ENCODE results near the gene LST1. TPM values are rescaled to one million over a fixed set of nuclear protein-coding genes. Genes with fewer than 3 reads are reported as not detected.

LST1 gene
- total RNA-seq, 3 donors from 2014 or later (not counting 1 experiment from before 2014, with no cell fraction given), result 25.4 to 120 (median 50.5) TPM

DNA sequence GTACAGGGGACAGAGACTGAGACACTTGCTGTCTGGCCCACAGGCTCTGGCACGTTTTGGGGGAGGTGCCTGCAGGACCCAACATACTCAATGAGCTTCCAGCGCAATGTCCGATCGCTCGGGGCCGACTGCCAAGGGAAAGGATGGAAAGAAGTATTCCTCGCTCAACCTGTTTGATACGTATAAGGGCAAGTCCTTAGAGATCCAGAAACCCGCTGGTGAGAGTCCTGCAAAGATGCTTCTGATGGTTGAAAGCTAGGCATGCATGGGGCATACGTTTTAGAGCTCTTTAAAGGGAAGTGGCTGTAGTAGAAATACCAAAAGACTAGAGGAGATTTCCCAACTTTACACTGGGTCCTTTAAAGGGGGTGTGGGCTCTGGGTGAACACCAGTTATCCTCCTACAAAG is 36.6 kb downstream of the LST1 start:
- intact Hi-C loops (cut with micrococcal nuclease), result loop anchor here (5.0 kb wide), 1 partner anchor 115 kb away; the partner anchor contains the start of gene CLIC1
- no peak for ATAC-seq

DNA sequence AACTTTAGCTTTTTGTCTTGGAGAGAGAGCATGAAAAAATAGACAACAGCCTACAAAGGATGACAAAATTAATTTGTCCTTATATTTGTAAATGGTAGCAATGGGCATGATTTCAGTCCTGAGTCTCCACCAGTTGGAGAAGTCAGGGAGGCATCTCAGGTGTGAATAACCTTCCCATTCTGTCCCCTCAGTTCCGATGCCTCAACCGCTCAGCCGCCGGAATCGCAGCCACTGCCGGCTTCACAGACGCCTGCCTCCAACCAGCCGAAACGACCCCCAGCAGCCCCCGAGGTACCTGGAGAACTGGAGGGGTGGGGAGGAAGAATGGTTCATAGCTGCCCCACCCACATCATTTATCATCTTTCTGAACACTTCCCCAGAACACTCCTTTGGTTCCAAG is 38.0 kb downstream of the LST1 start:
- no peaks in the 10 kb centered on the region for H3K9me3 Mint-ChIP-seq
- peaks cover 51% of the 10 kb centered on the region for H3K36me3 ChIP-seq (ENCODE audit: control insufficient read depth, insufficient read depth, low read length)
- H3K27ac Mint-ChIP-seq, result no peak overlapping the region
- H3K4me3 ChIP-seq (ENCODE audit: low read length), result no peak overlapping the region
- H3K27ac ChIP-seq (ENCODE audit: low read length), result no peak overlapping the region
- WGBS (ENCODE audit: insufficient coverage), result 100% methylated on average over 5 of the region's 10 CpGs
- peaks cover 24% of the 10 kb centered on the region for H3K36me3 Mint-ChIP-seq
- intact Hi-C loops (cut with micrococcal nuclease), result loop anchor here (5.0 kb wide), 1 partner anchor 113 kb away; the partner anchor contains the start of gene CLIC1
- ATAC-seq (no peak), DNase-seq (no peak)
- TF ChIP-seq, protein P1, sequence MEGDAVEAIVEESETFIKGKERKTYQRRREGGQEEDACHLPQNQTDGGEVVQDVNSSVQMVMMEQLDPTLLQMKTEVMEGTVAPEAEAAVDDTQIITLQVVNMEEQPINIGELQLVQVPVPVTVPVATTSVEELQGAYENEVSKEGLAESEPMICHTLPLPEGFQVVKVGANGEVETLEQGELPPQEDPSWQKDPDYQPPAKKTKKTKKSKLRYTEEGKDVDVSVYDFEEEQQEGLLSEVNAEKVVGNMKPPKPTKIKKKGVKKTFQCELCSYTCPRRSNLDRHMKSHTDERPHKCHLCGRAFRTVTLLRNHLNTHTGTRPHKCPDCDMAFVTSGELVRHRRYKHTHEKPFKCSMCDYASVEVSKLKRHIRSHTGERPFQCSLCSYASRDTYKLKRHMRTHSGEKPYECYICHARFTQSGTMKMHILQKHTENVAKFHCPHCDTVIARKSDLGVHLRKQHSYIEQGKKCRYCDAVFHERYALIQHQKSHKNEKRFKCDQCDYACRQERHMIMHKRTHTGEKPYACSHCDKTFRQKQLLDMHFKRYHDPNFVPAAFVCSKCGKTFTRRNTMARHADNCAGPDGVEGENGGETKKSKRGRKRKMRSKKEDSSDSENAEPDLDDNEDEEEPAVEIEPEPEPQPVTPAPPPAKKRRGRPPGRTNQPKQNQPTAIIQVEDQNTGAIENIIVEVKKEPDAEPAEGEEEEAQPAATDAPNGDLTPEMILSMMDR (IDR thresholded peaks at IDR 0.05), result no peak
- peaks cover 26 to 34% of the 10 kb centered on the region in 2 donors for H3K4me1 Mint-ChIP-seq
- H3K27me3 Mint-ChIP-seq (ENCODE audit: low read depth in 2 of 2), result no peaks in the 10 kb centered on the region
- H3K4me3 Mint-ChIP-seq, result no peak overlapping the region
- H3K27me3 ChIP-seq (ENCODE audit: control insufficient read depth, insufficient read depth, low read length), result no peaks in the 10 kb centered on the region
- H3K9me3 ChIP-seq (ENCODE audit: control insufficient read depth, insufficient read depth, low read length), result no peaks in the 10 kb centered on the region
- peaks cover 15% of the 10 kb centered on the region for H3K4me1 ChIP-seq (ENCODE audit: control insufficient read depth, insufficient read depth, low read length)

More for the DNA sequence above, 36.6 kb downstream of the LST1 start:
- Mint-ChIP-seq H3K36me3 (peaks cover 21% of the 10 kb centered on the region), H3K27me3 (ENCODE audit: low read depth in 2 of 2) (no peaks in the 10 kb centered on the region), H3K27ac (peak overlapping the region; percentile 92 to 95), H3K4me3 (peak overlapping the region; percentile 92), H3K9me3 (no peaks in the 10 kb centered on the region), H3K4me1 (peaks cover 25 to 34% of the 10 kb centered on the region in 2 donors)
- H3K27me3 ChIP-seq (ENCODE audit: control insufficient read depth, insufficient read depth, low read length), result no peaks in the 10 kb centered on the region
- TF ChIP-seq, protein P1 (IDR thresholded peaks at IDR 0.05), result no peak
- peaks cover 40% of the 10 kb centered on the region for H3K36me3 ChIP-seq (ENCODE audit: control insufficient read depth, insufficient read depth, low read length)
- H3K9me3 ChIP-seq (ENCODE audit: control insufficient read depth, insufficient read depth, low read length), result no peaks in the 10 kb centered on the region
- H3K27ac ChIP-seq (ENCODE audit: low read length), result no peak overlapping the region
- 84% methylated on average over 10 of the region's 10 CpGs for WGBS (ENCODE audit: insufficient coverage)
- DNase-seq, result no peak
- no peak overlapping the region for H3K4me3 ChIP-seq (ENCODE audit: low read length)
- peaks cover 15% of the 10 kb centered on the region for H3K4me1 ChIP-seq (ENCODE audit: control insufficient read depth, insufficient read depth, low read length)

DNA sequence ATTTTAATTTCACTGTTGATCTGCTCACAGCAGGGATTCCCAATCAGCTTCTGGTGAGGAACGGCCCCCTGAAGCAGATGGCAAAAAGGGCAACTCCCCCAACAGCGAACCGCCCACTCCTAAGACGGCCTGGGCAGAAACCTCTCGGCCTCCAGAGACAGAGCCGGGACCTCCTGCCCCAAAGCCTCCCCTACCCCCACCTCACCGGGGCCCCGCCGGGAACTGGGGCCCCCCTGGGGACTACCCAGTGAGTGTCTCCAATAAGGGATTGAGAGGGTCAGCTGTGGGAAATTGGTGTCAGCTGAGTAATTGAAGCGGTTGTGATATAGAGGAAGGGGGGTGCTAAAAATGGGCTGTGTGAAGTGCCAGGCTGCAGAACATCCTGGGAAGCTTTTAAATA is 40.9 kb downstream of the LST1 start:
- no peaks in the 10 kb centered on the region for H3K27me3 ChIP-seq (ENCODE audit: control insufficient read depth, insufficient read depth, low read length)
- DNase-seq, result no peak
- H3K4me3 ChIP-seq (ENCODE audit: low read length), result no peak overlapping the region
- Mint-ChIP-seq H3K9me3 (no peaks in the 10 kb centered on the region), H3K36me3 (peaks cover 24% of the 10 kb centered on the region), H3K27ac (peak overlapping the region in 1 of 2 donors; percentile 43), H3K27me3 (ENCODE audit: low read depth in 2 of 2) (no peaks in the 10 kb centered on the region), H3K4me3 (no peak overlapping the region), H3K4me1 (peaks cover 16 to 22% of the 10 kb centered on the region in 2 donors)
- no peak overlapping the region for H3K27ac ChIP-seq (ENCODE audit: low read length)
- no peak for ATAC-seq
- peaks cover 2% of the 10 kb centered on the region for H3K4me1 ChIP-seq (ENCODE audit: control insufficient read depth, insufficient read depth, low read length)
- H3K9me3 ChIP-seq (ENCODE audit: control insufficient read depth, insufficient read depth, low read length), result no peaks in the 10 kb centered on the region
- peaks cover 78% of the 10 kb centered on the region for H3K36me3 ChIP-seq (ENCODE audit: control insufficient read depth, insufficient read depth, low read length)
- TF ChIP-seq, protein P1 (IDR thresholded peaks at IDR 0.05), result no peak
- intact Hi-C loops (cut with micrococcal nuclease), result no loop called here
- WGBS (ENCODE audit: insufficient coverage), result 97% methylated on average over 9 of the region's 10 CpGs

DNA sequence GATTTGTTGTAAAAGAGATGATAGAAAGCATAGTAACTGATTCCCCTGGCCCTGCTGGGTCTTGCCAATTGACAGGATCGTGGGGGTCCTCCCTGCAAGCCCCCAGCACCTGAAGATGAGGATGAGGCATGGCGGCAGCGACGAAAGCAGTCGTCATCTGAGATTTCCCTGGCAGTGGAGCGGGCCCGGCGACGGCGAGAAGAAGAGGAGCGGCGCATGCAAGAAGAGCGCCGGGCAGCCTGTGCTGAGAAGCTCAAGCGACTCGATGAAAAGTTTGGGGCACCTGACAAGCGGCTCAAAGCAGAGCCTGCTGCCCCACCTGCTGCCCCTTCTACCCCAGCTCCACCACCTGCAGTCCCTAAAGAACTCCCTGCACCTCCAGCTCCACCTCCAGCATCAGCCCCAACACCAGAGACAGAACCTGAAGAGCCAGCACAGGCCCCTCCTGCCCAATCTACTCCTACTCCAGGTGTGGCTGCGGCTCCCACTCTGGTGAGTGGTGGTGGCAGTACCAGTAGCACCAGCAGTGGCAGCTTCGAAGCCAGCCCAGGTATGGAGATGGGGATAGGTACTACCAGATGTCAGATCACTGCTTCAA is 41.7 kb downstream of the LST1 start:
- H3K36me3 ChIP-seq (ENCODE audit: control insufficient read depth, insufficient read depth, low read length), result peaks cover 86% of the 10 kb centered on the region
- Mint-ChIP-seq H3K36me3 (peaks cover 24% of the 10 kb centered on the region), H3K27me3 (ENCODE audit: low read depth in 2 of 2) (no peaks in the 10 kb centered on the region), H3K9me3 (no peaks in the 10 kb centered on the region), H3K27ac (peak overlapping the region; percentile 39 to 43), H3K4me3 (no peak overlapping the region), H3K4me1 (peaks cover 8 to 21% of the 10 kb centered on the region in 2 donors)
- no peaks in the 10 kb centered on the region for H3K27me3 ChIP-seq (ENCODE audit: control insufficient read depth, insufficient read depth, low read length)
- ATAC-seq (no peak), DNase-seq (no peak)
- TF ChIP-seq, protein P1 (IDR thresholded peaks at IDR 0.05), result no peak
- no peak overlapping the region for H3K4me3 ChIP-seq (ENCODE audit: low read length)
- no peak overlapping the region for H3K27ac ChIP-seq (ENCODE audit: low read length)
- intact Hi-C loops (cut with micrococcal nuclease), result no loop called here
- no peaks in the 10 kb centered on the region for H3K9me3 ChIP-seq (ENCODE audit: control insufficient read depth, insufficient read depth, low read length)
- 98% methylated on average over 19 of the region's 19 CpGs for WGBS (ENCODE audit: insufficient coverage)
- no peaks in the 10 kb centered on the region for H3K4me1 ChIP-seq (ENCODE audit: control insufficient read depth, insufficient read depth, low read length)

All from natural killer cell (primary cell).